Body of pancreas (tissue), 4 donors: ENCODE results near the gene GTF2I.

Source experiments
- POLR2A ChIP-seq, 3 donors: fragments of 450-650 bp; IDR thresholded peaks; one replicate each; pipeline ENCODE4 v1.6.1; 2016; ENCODE audit warnings: antibody characterized with exemption in 3 of 3, mild to moderate bottlenecking in 2 of 3
- TF ChIP-seq, protein P1 (sequence below), 7 experiments: fragments of 450-650 bp in 4 of 7; fragments of 200-600 bp in 3 of 7; sonication (generic) in 3 of 7; IDR thresholded peaks; one replicate each; pipeline ENCODE4 v1.5.1; 2016 to 2019; ENCODE audit warnings: antibody characterized with exemption in 7 of 7

GRCh38 chr7:74632505-74632904, 25.0 kb upstream of the GTF2I start:
- TF ChIP-seq, protein P1, sequence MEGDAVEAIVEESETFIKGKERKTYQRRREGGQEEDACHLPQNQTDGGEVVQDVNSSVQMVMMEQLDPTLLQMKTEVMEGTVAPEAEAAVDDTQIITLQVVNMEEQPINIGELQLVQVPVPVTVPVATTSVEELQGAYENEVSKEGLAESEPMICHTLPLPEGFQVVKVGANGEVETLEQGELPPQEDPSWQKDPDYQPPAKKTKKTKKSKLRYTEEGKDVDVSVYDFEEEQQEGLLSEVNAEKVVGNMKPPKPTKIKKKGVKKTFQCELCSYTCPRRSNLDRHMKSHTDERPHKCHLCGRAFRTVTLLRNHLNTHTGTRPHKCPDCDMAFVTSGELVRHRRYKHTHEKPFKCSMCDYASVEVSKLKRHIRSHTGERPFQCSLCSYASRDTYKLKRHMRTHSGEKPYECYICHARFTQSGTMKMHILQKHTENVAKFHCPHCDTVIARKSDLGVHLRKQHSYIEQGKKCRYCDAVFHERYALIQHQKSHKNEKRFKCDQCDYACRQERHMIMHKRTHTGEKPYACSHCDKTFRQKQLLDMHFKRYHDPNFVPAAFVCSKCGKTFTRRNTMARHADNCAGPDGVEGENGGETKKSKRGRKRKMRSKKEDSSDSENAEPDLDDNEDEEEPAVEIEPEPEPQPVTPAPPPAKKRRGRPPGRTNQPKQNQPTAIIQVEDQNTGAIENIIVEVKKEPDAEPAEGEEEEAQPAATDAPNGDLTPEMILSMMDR (IDR thresholded peaks at IDR 0.05), result no peak
- TF ChIP-seq POLR2A (IDR thresholded peaks at IDR 0.05), result no peak
